AG09319 (cell line): ENCODE results near the gene ATF6B.

Experiments used
- DNase-seq: peaks from one replicate; pipeline ENCODE4 v3.0.0-alpha.2; 2010; ENCODE audit warnings: low read depth; ENCODE audit errors: extremely low read depth
- CTCF ChIP-seq: IDR thresholded peaks from 2 replicates; pipeline ENCODE4 v1.5.1; 2011; ENCODE audit warnings: low read depth, mild to moderate bottlenecking, inconsistent platforms, low read length, moderate library complexity

The ATF6B gene

DNA sequence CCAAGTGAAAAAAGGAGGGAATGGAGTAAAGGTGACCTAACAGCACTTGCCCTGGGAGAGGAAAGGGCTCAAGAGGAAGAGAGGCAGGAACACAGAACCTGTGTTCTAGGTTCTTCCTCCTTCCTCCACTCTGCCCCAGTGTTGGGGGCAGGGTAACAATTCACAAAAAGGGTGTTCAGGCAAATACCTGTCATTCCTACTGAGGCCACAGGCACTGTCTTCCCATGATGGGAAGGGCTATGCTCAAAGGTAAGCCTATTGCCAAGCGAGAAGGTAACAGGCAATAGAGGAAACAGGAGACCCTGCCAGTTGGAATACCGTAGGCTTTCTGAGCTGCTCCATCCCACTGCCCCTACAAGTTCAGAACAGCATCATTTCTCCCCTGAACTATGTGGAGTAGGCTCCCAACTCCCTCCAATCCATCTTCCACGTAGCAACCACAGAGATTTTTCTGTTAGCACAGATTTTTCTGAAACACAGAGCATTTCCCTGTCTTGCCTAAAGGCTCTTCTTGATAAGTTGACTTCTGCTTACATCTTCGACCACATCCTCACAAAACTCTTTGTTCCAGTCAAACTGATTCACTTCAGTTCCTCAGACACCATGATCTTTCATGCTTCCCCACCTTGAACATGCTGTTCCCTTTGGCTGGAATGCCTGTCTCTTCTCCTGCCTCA is 45.1 kb upstream of the ATF6B start:
- no peak for TF ChIP-seq CTCF
- DNase-seq, result no peak

GRCh38 chr6:32171234-32171633 is 43.2 kb upstream of the ATF6B start:
- no peak for DNase-seq
- no peak for TF ChIP-seq CTCF

DNA sequence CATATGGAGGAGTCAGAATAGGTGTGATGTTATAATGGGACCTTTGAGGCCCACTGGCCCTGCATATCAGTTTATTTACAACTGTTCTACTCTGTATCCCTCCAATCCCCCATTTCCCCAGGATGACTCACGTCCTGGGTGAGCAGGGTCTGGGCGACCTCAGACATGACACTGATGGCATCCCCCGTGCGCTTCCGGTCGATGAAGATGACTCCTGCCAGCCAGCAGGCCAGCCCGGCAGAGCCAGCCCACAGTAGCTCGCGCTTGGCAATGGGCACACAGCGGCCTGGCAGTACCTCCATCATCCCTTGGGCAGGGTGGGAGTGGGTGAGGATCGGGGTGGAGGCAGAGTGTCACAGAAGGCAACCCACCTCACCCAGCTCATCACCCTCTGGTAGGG is 42.2 kb upstream of the ATF6B start:
- DNase-seq, result no peak
- no peak for TF ChIP-seq CTCF

DNA sequence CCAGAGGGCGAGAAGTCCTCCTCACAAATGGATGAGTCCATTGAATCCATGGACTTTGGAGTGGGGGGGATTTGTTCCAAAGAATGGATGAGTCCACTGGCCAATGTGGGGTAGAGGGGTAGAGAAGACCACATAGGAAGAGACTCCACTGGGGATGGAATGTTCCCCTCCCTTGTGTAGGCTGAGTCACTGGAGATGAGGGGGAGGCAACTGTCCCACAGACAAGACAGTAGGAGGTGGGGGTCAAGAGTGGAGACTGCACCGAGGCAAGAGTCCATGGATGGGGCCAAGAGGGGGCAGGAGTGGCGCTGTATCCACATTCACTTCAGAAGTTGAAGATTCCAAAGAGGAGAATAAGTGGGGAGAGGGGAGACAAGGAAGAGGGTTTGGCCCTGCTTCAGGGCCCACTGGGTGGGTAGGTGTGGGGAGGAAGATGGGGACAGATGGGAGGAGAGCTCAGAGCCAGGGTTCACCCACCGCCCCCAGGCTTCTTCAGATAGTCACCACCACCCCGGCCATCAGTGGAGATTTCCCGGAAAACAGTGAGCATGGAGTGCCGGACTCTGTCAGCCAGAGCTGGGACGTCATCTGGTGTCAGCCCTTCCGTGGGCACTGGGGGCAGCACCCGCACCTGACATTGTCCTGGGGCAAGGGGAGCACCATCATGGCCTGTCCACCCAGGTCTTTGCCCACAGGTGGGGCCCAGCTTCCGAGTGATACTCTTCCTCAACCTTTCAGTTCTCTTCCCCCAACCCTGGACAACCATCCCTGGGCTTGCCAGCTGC is 41.0 kb upstream of the ATF6B start:
- no peak for DNase-seq
- no peak for TF ChIP-seq CTCF

GRCh38 chr6:32168350-32168749 is 40.3 kb upstream of the ATF6B start:
- DNase-seq, result no peak
- no peak for TF ChIP-seq CTCF

GRCh38 chr6:32167761-32168262 is 39.8 kb upstream of the ATF6B start:
- no peak for DNase-seq
- no peak for TF ChIP-seq CTCF

DNA sequence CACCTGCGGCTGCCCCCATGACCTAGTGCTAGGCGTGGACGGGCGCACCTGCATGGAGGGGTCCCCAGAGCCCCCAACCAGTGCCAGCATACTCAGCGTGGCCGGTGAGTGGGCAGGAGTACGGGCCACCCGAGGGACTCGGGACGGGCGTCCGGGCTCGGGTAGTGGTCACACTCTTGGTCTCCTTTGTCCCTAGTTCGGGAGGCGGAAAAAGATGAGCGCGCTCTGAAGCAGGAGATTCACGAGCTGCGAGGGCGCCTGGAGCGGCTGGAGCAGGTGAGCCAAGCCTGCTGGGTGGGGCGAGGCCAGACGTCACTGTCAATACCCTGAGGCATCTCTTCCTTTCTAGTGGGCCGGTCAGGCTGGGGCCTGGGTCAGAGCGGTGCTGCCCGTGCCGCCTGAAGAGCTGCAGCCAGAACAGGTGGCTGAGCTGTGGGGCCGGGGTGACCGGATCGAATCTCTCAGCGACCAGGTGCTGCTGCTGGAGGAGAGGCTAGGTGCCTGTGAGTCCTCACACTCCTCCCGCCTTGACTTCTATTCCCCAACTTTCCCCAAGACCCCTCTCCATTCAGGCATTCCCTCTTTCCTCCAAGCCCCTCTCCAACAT is 39.2 kb upstream of the ATF6B start:
- no peak for DNase-seq
- no peak for TF ChIP-seq CTCF
